Measurements from ENCODE around the gene SLC18B1.

SLC18B1 gene

DNA sequence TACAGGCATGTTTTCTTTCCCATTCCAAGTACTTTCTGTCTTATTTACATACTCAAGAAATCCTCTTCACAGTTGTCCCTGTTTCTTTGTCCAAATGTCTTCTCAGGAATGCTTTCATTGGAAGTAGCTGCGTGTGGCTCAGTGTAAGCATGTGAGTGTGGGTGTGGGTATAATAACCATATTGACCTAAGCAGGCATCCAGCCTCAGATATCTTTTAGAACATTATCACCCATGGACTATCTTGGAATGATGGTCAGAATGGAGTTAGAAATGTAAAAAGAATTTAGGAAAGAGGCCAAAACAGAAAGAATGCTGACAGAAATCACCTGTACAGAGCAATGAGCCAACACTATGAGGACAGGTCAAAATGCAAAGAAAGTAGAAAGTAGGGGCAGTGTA is 57.2 kb downstream of the SLC18B1 start:
- no peak for DNase-seq

DNA sequence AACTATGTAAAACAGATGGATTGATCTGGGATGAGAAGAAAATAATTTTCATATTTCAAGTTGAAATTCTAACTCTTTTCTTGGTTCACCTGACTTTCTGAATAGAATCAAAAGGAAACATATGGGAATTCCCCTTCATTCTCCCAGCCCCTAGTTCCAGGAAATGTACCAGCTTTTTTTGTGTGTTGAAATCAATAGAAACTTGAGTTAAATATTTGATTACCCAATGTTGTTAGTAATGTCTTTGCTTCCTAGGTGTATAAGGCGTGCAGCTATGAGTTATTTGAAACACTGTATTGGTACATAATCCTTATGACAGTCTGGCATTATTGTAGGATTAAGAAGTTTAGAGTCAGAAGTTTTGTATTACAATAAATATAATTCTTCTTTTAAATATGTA is 62.2 kb downstream of the SLC18B1 start:
- DNase-seq = no peak

DNA sequence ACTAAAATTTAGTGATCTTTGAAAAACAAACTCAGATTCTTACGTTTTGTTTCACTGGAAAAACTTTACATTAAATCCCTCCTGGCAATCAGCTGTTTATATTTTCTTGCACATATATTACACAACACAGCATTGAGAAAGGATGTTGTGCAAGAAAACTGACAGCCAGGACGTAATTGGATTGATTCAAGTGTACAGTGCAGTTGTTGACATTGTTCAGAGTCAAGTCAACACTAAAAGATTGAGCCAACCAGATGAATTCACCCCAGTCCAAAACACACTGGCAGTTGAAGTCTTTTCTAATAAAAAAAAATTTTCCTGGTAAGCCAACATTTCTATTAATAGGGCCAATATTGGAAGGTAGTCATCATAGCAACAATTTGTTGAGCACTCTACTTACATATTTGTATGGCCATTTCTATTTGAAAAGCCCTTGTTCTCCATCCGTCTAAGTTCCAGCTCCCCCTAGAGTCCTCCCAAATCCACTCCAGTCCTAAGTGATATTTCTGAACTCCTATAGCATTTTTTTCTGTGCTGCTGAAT is 63.7 kb downstream of the SLC18B1 start:
- no peak for DNase-seq

DNA sequence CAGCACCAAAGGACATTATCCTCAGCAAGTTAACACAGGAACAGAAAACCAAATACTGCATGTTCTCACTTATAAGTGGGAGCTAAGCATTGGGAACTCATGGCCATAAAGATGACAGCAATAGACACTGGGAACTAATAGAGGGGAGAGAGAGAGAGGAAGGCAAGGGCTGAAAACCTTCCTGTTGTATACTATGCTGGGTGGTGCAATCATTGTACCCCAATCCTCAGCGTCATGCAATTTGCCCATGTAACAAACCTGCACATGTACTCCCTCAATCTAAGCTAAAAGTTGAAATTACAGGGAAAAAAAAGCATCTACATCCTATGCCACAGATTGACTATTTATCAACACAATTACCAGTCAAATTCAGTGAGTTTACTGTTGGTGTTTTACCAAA is 64.6 kb downstream of the SLC18B1 start:
- no peak for DNase-seq

DNA sequence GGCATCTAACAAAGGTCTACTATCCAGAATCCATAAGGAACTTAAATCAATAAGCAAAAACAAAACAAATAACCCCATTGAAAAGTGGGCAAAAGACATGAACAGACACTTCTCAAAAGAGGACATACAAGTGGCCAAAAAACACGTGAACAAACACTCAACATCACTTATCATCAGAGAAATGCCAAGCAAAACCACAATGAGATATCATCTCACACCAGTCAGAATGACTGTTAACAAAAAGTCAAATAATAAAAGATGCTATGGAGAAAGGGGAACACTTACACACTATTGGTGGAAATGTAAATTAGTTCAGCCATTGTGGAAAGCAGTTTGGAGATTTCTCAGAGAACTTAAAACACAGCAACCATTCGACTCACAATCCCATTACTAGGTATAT is 65.2 kb downstream of the SLC18B1 start:
- no peak for DNase-seq

DNA sequence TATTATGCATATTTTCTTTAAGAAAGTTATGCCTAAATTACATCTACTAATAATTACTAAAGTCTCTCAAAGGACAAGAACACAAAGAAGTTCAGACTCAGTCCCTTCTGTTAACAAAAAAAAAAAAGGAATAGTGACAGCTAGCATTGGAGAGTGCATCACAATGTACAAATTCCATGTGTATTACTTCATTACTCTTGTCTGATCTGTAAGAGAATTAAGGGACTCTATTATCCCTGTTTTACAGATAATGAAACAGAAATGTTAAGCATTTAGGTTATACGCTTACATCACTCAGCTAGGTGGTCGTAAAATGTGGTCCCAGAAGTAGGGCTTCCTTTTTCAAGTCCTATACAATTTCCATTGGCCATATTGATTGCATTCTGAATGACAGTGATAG is 67.4 kb downstream of the SLC18B1 start:
- peak; percentile 27 for DNase-seq

DNA sequence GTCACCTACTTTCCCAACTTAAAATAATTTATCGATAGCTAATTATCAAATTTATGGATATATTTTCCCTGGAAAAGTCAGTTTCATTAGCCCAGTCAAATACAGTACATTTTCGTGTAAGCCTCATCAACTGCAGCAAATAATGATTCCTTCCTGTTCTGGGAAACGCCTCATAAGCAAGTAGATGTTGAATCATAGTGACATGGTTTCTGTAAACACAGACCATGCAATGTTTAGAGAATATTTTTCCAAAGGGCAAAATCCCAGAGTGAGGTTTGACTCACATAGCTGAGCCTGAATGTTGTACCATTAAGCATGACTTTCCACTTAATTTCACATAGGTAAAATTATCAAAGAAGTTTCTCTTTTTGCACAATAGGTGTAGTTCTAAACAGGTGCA is 67.9 kb downstream of the SLC18B1 start:
- DNase-seq = peak; percentile 54

DNA sequence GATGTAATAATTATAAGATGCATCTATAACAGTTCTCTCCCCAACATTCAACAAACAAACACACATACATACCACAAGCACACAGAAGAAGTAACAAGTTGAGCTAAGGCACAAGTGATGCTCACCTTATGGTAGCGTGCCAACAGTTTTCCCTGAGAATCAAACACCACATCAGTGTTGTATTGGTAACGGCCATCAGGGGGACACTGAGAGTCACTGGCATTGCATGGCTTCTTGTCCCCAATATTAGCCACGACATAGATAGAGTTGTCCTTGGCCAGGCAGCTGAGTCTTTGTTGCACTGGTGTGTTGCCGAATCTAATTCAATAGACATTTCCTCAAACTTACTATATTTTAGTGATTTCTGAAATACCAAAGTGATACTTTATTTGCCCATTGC is 69.8 kb downstream of the SLC18B1 start:
- no peak for DNase-seq

DNA sequence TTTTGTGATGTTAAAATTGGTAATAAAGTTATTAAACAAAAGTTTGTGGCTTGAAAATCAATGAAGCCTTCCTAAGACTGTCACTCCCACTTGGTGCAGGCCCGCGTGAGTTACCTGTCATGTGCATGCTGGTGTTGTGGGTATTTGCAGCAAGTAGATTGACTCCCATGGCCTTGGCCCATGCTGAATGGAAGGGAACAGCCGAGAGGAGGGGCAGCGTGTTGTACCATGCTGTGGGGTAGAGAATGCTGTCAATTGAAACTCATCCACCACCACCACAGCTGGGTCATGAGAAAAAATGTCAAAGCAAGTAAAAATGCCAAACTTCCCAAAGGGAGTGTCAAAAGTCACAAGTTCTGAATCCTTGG is 71.8 kb downstream of the SLC18B1 start:
- no peak for DNase-seq

DNA sequence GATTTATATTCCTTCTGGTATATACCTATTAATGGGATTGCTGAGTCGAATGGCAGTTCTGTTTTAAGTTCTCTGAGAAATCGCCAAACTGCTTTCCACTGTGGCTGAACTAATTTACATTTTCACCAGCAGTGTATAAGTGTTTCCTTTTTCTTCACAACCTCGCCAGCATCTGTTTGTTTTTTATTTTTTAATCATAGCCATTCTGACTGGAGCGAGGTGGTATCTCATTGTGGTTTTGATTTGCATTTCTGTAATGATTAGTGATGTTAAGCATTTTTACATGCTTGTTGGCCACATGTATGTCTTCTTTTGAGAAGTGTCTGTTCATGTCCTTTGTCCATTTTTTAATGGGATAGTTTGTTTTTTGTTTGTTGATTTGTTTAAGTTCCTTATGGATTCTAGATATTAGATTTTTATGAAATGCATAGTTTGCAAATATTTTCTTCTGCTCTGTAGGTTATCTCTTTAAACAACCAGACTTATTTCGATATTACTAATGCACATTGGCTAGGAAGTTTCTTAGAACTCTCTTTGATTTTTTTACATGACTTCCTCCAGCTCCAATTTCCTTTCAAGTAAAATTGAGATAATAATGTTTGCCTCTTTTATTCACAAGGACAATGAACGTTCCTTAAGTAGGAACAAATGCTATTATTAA is 72.4 kb downstream of the SLC18B1 start:
- DNase-seq = no peak

DNA sequence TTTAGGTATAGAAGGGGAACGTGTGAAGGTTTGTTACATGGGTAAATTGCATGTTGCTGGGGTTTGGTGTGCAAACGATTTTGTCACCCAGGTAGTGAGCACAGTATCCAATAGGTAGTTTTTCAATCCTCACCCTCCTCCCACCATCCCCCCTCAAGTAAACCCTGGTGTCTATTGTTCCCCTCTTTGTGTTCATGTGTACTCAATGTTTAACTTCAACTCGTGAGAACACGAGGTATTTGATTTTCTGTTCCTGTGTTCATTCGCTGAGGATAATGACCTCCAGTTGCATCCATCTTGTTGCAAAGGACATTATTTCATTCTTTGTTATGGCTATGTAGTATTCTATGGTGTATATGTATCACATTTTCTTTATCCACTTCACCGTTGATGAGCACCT is 73.0 kb downstream of the SLC18B1 start:
- no peak for DNase-seq

DNA sequence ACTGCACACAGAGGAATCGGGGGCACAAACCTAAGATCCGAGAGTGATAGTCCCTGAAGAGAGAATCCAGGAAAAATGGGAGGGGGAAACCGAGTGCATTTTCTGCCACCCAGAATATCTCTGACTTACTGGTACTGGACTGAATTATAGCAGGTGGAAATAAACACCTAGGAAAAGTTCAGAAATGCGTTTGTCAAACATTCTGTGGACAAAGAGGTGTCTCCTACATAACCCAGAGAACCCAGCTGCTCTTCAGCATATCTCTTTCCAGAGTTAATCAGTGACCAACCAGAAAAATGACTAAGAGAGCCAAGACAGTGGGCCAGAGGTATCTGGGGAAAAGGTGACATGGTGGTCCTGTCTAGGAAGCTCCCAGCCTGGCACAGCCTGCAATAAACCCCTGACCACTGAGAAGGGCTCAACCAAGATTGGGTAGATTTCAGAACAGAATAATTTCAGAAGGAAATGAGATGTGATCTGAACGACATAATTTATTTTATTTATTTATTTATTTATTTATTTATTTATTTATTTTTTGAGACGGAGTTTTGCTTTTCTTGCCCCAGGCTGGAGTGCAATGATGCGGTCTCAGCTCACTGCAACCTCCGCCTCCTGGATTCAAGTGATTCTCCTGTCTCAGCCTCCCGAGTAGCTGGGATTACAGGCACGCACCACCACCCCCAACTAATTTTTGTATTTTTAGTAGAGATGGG is 78.5 kb downstream of the SLC18B1 start:
- no peak for DNase-seq

Data from EL (cell line).